Gastroesophageal sphincter (tissue), 4 donors: Measurements from ENCODE around the gene CABLES2. TPM values are rescaled to one million over a fixed set of nuclear protein-coding genes. Genes with fewer than 3 reads are reported as not detected.

Experiments used
- ATAC-seq: fragments of 150-250 bp; one replicate; pipeline ENCODE4 v1.9.1; 2016; ENCODE audit warnings: mild to moderate bottlenecking, moderate library complexity
- H3K27ac ChIP-seq, 4 donors: fragments of 200-600 bp; sonication (generic) in 3 of 4; 1 replicate in 3 of 4; 2 replicates in 1 of 4; pipeline ENCODE4 v1.5.1; 2016 to 2019
- H3K27me3 ChIP-seq: fragments of 200-600 bp; sonication (generic); one replicate; pipeline ENCODE4 v1.5.1; 2019
- H3K36me3 ChIP-seq, 2 donors: fragments of 200-600 bp; sonication (generic); one replicate each; pipeline ENCODE4 v1.5.1; 2019; ENCODE audit warnings: control low read depth in 1 of 2
- H3K4me1 ChIP-seq, 3 donors: fragments of 200-600 bp; sonication (generic); 1 replicate in 2 of 3; 2 replicates in 1 of 3; pipeline ENCODE4 v1.5.1; 2016 to 2019; ENCODE audit warnings: control low read depth in 2 of 3
- H3K4me3 ChIP-seq, 2 donors: fragments of 200-600 bp; sonication (generic); one replicate each; pipeline ENCODE4 v1.5.1; 2019; ENCODE audit warnings: mild to moderate bottlenecking in 1 of 2, moderate library complexity in 1 of 2
- H3K9me3 ChIP-seq, 3 donors: fragments of 200-600 bp; sonication (generic); one replicate each; pipeline ENCODE4 v1.5.1; 2017 to 2019; ENCODE audit warnings: control low read depth in 2 of 3
- EP300 ChIP-seq: sonication (generic); formaldehyde crosslinking; IDR thresholded peaks from one replicate; pipeline ENCODE4 v1.6.1; 2017; ENCODE audit warnings: antibody characterized with exemption, mild to moderate bottlenecking
- POLR2A ChIP-seq, 2 donors: fragments of 450-650 bp; IDR thresholded peaks; one replicate each; pipeline ENCODE4 v1.6.1; 2017; ENCODE audit warnings: antibody characterized with exemption in 2 of 2, mild to moderate bottlenecking in 2 of 2, moderate library complexity in 1 of 2
- POLR2AphosphoS5 ChIP-seq: sonication (generic); formaldehyde crosslinking; IDR thresholded peaks from one replicate; pipeline ENCODE4 v1.6.1; 2017; ENCODE audit warnings: antibody characterized with exemption
- WGBS, 2 donors: methylation state at CpG; one replicate each; pipeline ENCODE4 v1.1.5; 2018; ENCODE audit warnings: low coverage in 1 of 2; 5-methylcytosine and 5-hydroxymethylcytosine counted together
- total RNA-seq, 4 donors: library from RNA; depleted of rRNA; stranded (reverse); fragments of >200 nt; gene quantifications; one replicate each; pipeline ENCODE4 v1.1.0, GENCODE V29; 2016
- TF ChIP-seq, protein P1 (sequence below), 4 experiments: fragments of 200-600 bp in 2 of 4; fragments of 450-650 bp in 2 of 4; sonication (generic) in 1 of 4; IDR thresholded peaks; one replicate each; pipeline ENCODE4 v1.5.1; 2017 to 2019; ENCODE audit warnings: antibody characterized with exemption in 4 of 4, mild to moderate bottlenecking in 2 of 4, moderate library complexity in 2 of 4

The CABLES2 gene
- total RNA-seq, 4 donors from 2014 or later = 2.7 to 9.8 (median 3.8) TPM

DNA sequence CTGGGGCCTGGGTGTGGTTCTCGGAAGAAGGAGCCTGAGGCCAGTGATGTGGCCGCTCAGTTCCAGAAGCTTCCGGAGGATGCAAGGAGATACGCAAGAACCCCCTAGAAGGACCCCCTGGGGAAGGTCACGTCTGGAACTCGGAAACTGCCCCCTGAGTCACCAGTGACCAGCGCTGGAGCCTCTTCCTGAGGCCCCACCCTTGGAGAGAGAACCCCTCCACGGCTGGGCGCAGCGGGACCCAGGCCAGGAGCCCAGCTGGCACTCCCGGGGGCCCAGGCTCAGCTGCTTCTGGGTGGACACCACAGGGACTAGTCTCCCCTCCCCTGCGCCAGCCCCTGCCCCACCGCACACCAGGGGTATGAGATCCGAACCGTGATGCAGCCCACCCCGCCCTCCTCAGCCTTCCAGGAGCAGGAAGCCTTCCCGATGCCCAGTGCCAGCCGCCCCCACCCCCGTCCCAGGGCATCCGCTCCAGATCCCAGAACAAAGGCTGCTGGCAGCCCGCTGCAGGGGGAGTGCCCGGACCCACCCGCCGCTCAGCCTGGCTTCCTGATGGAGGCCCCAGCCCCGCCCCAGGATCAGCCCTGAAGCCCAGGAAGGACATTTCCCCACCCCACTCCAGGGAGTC is 47.5 kb downstream of the CABLES2 start:
- H3K27me3 ChIP-seq = no peaks in the 10 kb centered on the region
- H3K27ac ChIP-seq = peak overlapping the region; percentile 64 to 94 (median 90)
- no peaks in the 10 kb centered on the region for H3K9me3 ChIP-seq
- H3K36me3 ChIP-seq = peaks cover 0 to 4% of the 10 kb centered on the region in 2 donors
- peaks cover 7 to 98% (median 90%) of the 10 kb centered on the region in 3 donors for H3K4me1 ChIP-seq
- WGBS, 2 donors = no CpG with 5 or more reads among the region's 25 CpGs
- TF ChIP-seq EP300 (no peak), POLR2AphosphoS5 (peak; percentile 51), POLR2A (IDR thresholded peaks at IDR 0.05) (no peak)
- TF ChIP-seq, protein P1, sequence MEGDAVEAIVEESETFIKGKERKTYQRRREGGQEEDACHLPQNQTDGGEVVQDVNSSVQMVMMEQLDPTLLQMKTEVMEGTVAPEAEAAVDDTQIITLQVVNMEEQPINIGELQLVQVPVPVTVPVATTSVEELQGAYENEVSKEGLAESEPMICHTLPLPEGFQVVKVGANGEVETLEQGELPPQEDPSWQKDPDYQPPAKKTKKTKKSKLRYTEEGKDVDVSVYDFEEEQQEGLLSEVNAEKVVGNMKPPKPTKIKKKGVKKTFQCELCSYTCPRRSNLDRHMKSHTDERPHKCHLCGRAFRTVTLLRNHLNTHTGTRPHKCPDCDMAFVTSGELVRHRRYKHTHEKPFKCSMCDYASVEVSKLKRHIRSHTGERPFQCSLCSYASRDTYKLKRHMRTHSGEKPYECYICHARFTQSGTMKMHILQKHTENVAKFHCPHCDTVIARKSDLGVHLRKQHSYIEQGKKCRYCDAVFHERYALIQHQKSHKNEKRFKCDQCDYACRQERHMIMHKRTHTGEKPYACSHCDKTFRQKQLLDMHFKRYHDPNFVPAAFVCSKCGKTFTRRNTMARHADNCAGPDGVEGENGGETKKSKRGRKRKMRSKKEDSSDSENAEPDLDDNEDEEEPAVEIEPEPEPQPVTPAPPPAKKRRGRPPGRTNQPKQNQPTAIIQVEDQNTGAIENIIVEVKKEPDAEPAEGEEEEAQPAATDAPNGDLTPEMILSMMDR (IDR thresholded peaks at IDR 0.05) = no peak
- peak overlapping the region in 1 of 2 donors; percentile 33 for H3K4me3 ChIP-seq
- ATAC-seq = peak; percentile 46

DNA sequence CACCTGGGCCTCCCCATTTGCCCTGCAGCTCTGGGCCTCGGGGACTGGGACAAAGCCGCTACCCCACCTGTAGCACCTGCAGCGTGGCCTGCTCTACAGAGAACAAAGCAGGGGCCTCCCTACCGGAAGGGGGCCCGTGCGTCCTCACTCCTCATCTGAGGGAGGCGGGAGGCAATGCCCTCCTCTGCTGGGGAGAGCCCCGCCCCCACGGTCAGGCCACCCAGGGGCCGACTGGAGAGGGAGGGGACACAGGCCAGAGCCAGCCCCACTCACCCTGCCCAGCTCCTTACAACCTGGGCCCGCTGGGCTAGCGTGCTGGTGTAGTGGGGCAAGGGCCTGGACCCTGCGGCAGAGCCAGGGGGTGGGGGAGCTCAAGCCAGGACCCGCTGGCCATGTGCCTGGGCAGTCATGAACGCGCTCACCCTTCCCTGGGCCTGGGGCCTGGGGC is 48.0 kb downstream of the CABLES2 start:
- Histone ChIP-seq H3K36me3 (peaks cover 0 to 4% of the 10 kb centered on the region in 2 donors), H3K9me3 (no peaks in the 10 kb centered on the region), H3K4me1 (peaks cover 7 to 98% (median 93%) of the 10 kb centered on the region in 3 donors), H3K4me3 (peak overlapping the region in 1 of 2 donors; percentile 33), H3K27me3 (no peaks in the 10 kb centered on the region), H3K27ac (peak overlapping the region; percentile 64 to 94 (median 90))
- 0% methylated on average over 1 of the region's 16 CpGs; no CpG with 5 or more reads in 1 of the 2 donors for WGBS, 2 donors
- ATAC-seq = no peak
- no peak for TF ChIP-seq EP300
- TF ChIP-seq POLR2A (IDR thresholded peaks at IDR 0.05) = no peak
- TF ChIP-seq, protein P1 (IDR thresholded peaks at IDR 0.05) = no peak
- TF ChIP-seq POLR2AphosphoS5 = no peak

DNA sequence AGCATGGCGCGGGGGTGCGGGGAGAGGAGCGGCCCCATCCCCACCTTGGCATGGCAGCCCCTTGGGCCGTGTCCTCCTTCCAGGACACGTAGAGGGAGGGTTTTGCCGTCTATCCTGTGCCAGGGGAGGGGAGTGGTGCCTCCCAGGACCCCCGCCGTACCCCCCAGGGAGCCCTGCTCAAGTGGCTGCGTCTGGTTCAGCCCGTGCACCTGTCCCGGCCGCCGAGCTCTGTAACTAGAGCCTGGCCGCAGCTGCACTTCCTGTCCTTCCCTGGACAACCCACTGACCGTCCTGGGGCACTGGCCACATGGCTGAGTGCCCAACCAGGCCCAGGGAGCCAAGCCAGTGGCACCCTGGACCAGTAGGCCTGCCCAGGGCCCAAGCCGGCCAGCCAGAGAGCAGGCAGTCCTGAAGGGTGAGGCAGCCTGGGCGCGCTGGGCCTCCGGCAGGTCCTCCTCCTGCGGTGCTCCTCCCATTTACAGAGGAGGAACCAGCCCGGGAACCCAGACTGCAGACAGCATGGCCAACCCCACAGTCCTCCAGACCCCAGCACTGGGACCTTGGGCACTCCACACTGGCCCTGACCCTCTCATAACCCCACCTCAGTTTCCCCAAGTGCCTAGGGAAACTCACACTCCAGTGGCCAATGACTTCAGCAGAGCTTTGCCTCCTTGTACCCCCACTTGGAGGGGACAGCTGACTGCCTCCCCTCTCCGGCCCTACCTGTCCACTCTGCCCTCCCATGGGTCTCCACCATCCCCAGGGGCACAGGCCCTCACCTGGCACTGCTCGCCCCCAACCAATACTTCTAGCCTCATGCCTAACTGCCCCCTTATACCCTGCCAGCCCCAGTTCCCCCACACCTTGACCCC is 48.7 kb downstream of the CABLES2 start:
- peak; percentile 21 for ATAC-seq
- WGBS, 2 donors = 45 to 48% methylated on average over 3 to 5 of the region's 24 CpGs
- Histone ChIP-seq H3K4me1 (peaks cover 7 to 98% (median 93%) of the 10 kb centered on the region in 3 donors), H3K27ac (peak overlapping the region; percentile 64 to 94 (median 90)), H3K9me3 (no peaks in the 10 kb centered on the region), H3K36me3 (peaks cover 0 to 4% of the 10 kb centered on the region in 2 donors), H3K27me3 (no peaks in the 10 kb centered on the region), H3K4me3 (peak overlapping the region in 1 of 2 donors; percentile 33)
- TF ChIP-seq POLR2AphosphoS5 (peak; percentile 47), POLR2A (IDR thresholded peaks at IDR 0.05) (no peak), EP300 (no peak)
- TF ChIP-seq, protein P1 (IDR thresholded peaks at IDR 0.05) = no peak

DNA sequence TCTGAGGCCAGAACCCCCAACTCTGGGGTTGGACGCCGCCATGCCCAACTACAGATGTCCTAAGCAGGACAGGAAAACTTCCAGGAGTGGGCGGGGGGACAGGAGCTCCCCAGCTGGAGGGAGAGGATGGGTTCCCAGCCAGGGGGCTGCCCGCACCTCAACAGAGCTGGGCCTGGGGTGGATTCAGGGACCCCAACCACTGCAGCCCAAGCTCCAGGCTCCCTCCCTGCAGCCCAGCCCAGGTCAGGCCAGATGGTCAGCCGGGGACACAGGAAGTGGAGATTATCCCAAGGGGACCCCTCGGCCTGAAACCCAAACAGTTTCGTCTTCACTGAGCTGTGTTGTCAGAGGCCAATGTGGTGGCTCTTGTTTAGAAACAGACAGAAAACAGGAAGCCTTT is 49.4 kb downstream of the CABLES2 start:
- H3K9me3 ChIP-seq = no peaks in the 10 kb centered on the region
- H3K4me1 ChIP-seq = peaks cover 7 to 98% (median 92%) of the 10 kb centered on the region in 3 donors
- ATAC-seq = no peak
- H3K27ac ChIP-seq = peak overlapping the region; percentile 64 to 94 (median 90)
- H3K27me3 ChIP-seq = no peaks in the 10 kb centered on the region
- H3K36me3 ChIP-seq = peaks cover 0 to 4% of the 10 kb centered on the region in 2 donors
- no peak for TF ChIP-seq EP300
- no peak for TF ChIP-seq POLR2AphosphoS5
- TF ChIP-seq, protein P1 (IDR thresholded peaks at IDR 0.05) = no peak
- no peak for TF ChIP-seq POLR2A (IDR thresholded peaks at IDR 0.05)
- 8% methylated on average over 2 of the region's 7 CpGs; no CpG with 5 or more reads in 1 of the 2 donors for WGBS, 2 donors
- H3K4me3 ChIP-seq = peak overlapping the region in 1 of 2 donors; percentile 33
